Astrocyte (in vitro differentiated cells and primary cell): ENCODE measurements around the gene DDB1.

Source experiments
- EZH2 ChIP-seq: IDR thresholded peaks from 2 replicates; pipeline ENCODE4 v1.6.1; 2012; ENCODE audit warnings: mild to moderate bottlenecking, low read length, inconsistent platforms; ENCODE audit not compliant: insufficient read depth
- TF ChIP-seq, protein P1 (sequence below): IDR thresholded peaks from 2 replicates; pipeline ENCODE4 v1.5.1; 2011; ENCODE audit warnings: low read depth, mild to moderate bottlenecking, inconsistent platforms, low read length, moderate library complexity; ENCODE audit not compliant: insufficient read depth

DNA sequence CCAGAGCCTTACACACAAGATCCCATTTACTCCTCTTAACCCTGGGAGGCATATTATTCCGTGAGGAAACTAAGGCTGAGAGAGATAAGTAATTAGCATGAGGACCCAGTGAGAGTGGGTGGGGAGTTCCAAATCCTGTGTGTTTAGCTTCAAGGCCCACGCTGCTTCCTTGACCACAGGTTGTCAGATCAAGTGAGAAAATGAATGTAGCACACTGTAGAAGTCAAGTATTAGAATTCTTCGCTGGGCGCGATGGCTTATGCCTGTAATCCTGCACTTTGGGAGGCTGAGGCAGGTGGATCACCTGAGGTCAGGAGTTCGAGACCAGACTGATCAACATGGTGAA, 25.0 kb upstream of the DDB1 start:
- TF ChIP-seq, protein P1, sequence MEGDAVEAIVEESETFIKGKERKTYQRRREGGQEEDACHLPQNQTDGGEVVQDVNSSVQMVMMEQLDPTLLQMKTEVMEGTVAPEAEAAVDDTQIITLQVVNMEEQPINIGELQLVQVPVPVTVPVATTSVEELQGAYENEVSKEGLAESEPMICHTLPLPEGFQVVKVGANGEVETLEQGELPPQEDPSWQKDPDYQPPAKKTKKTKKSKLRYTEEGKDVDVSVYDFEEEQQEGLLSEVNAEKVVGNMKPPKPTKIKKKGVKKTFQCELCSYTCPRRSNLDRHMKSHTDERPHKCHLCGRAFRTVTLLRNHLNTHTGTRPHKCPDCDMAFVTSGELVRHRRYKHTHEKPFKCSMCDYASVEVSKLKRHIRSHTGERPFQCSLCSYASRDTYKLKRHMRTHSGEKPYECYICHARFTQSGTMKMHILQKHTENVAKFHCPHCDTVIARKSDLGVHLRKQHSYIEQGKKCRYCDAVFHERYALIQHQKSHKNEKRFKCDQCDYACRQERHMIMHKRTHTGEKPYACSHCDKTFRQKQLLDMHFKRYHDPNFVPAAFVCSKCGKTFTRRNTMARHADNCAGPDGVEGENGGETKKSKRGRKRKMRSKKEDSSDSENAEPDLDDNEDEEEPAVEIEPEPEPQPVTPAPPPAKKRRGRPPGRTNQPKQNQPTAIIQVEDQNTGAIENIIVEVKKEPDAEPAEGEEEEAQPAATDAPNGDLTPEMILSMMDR = no peak
- TF ChIP-seq EZH2 = no peak
